ENCODE measurements around the gene TGM5.

- TF ChIP-seq CTCF (IDR thresholded peaks at IDR 0.05; ENCODE audit: extremely low read depth in 1 of 2, insufficient read depth in 1 of 2, low read depth in 1 of 2, low read length in 2 of 2) (no peak), POLR2A (IDR thresholded peaks at IDR 0.05; ENCODE audit: low read depth, low read length) (no peak), MAX (IDR thresholded peaks at IDR 0.05; ENCODE audit: insufficient read depth, insufficient read length) (no peak), POLR2AphosphoS5 (IDR thresholded peaks at IDR 0.05; ENCODE audit: insufficient read depth, low read depth, low read length) (no peak), EZH2 (IDR thresholded peaks at IDR 0.05; ENCODE audit: borderline replicate concordance, low read depth, low read length, severe bottlenecking) (no peak), FOS (IDR thresholded peaks at IDR 0.05; ENCODE audit: borderline replicate concordance, insufficient read depth, low read length) (no peak), MYC (IDR thresholded peaks at IDR 0.05; ENCODE audit: low read depth, low read length) (no peak), GATA2 (IDR thresholded peaks at IDR 0.05; ENCODE audit: insufficient read depth, insufficient read length, low read depth, low read length) (no peak), JUN (IDR thresholded peaks at IDR 0.05; ENCODE audit: borderline replicate concordance, insufficient read depth, insufficient read length, low read depth) (no peak)
Observed at GRCh38 chr15:43293432-43293831, 26.7 kb upstream of the TGM5 start.
